Fibroblast of skin of right quadriceps (primary cell): ENCODE data around the gene SGK1.
"Not testable (repeated sequence)": the region's sequence is repeated elsewhere in the genome, so short reads cannot be mapped to it uniquely, and the experiment has no call there.

Experiments
- DNase-seq: peaks from one replicate; pipeline ENCODE4 v3.0.0-alpha.2; 2013

The SGK1 gene

GRCh38 chr6:134216301-134217010 lies 101.5 kb downstream of the SGK1 start:
- no peak for DNase-seq

GRCh38 chr6:134213410-134213809 lies 104.5 kb downstream of the SGK1 start:
- not testable (repeated sequence) for DNase-seq

GRCh38 chr6:134211297-134211696 lies 106.6 kb downstream of the SGK1 start:
- no peak for DNase-seq

GRCh38 chr6:134207421-134207820 lies 110.5 kb downstream of the SGK1 start:
- DNase-seq, result no peak

GRCh38 chr6:134205366-134205765 lies 112.5 kb downstream of the SGK1 start:
- no peak for DNase-seq

- not testable (repeated sequence) for DNase-seq
These were observed 113.2 kb downstream of the SGK1 start for GRCh38 chr6:134204759-134205158.

GRCh38 chr6:134204031-134204430 lies 113.9 kb downstream of the SGK1 start:
- no peak for DNase-seq

- DNase-seq, result no peak
These were observed 116.2 kb downstream of the SGK1 start for GRCh38 chr6:134201716-134202115.

- DNase-seq, result no peak
These were observed 117.9 kb downstream of the SGK1 start for GRCh38 chr6:134199848-134200606.

GRCh38 chr6:134198093-134198492 lies 119.8 kb downstream of the SGK1 start:
- DNase-seq, result peak; percentile 19

GRCh38 chr6:134197685-134198084 lies 120.2 kb downstream of the SGK1 start:
- not testable (repeated sequence) for DNase-seq

- DNase-seq, result no peak
These were observed 121.2 kb downstream of the SGK1 start for GRCh38 chr6:134196568-134197193.

- DNase-seq, result no peak
These were observed 121.9 kb downstream of the SGK1 start for GRCh38 chr6:134195985-134196384.

GRCh38 chr6:134195164-134195906 lies 122.6 kb downstream of the SGK1 start:
- no peak for DNase-seq

GRCh38 chr6:134193536-134194498 lies 124.1 kb downstream of the SGK1 start:
- DNase-seq, result no peak

- not testable (repeated sequence) for DNase-seq
These were observed 125.3 kb downstream of the SGK1 start for GRCh38 chr6:134192609-134193008.

- DNase-seq, result no peak
These were observed 127.0 kb downstream of the SGK1 start for GRCh38 chr6:134190883-134191282.

- no peak for DNase-seq
These were observed 130.2 kb downstream of the SGK1 start for GRCh38 chr6:134187751-134188150.

- DNase-seq, result no peak
These were observed 130.8 kb downstream of the SGK1 start for GRCh38 chr6:134187154-134187553.

GRCh38 chr6:134186355-134186754 lies 131.6 kb downstream of the SGK1 start:
- no peak for DNase-seq

GRCh38 chr6:134185277-134185676 lies 132.6 kb downstream of the SGK1 start:
- DNase-seq, result no peak

GRCh38 chr6:134183844-134184243 lies 134.1 kb downstream of the SGK1 start:
- DNase-seq, result no peak
